HepG2 (cell line): ENCODE results near the gene SOCS7. TPM values are rescaled to one million over a fixed set of nuclear protein-coding genes. Genes with fewer than 3 reads are reported as not detected.

ENCODE experiments used
- ATAC-seq: fragments of 200-7000 bp; cut with Tn5 transposase; 3 replicates; pipeline ENCODE4 v1.9.1; 2020; ENCODE audit warnings: mild to moderate bottlenecking, moderate library complexity
- BruUV-seq: library from RNA; stranded (reverse); fragments of 400-500 nt; replicated peaks from 2 replicates; lab custom pipeline; 2021; lab: Mats Ljungman, UMichigan
- CTCF ChIA-PET: fragments of 300-600 bp; formaldehyde crosslinking; extraction: SDS; loops from one replicate; lab custom pipeline; 2021; ENCODE audit warnings: low total read pairs, inconsistent platforms, low intra/inter-chr PET ratio; lab: Yijun Ruan, JAX
- POLR2A ChIA-PET: fragments of 350-600 bp; sonication (Branson Sonifier 250); formaldehyde crosslinking; loops from one replicate; lab custom pipeline; 2020; ENCODE audit warnings: antibody characterized with exemption, inconsistent platforms; lab: Yijun Ruan, JAX
- DNase-seq: peaks from one replicate; pipeline ENCODE4 v3.0.0-alpha.2; 2015; ENCODE audit warnings: low spot score
- FAIRE-seq: peaks from 3 replicates; lab custom pipeline; 2011; peaks lifted over from hg19 to GRCh38; lab: Jason Lieb, UNC
- H2AFZ ChIP-seq: one replicate; pipeline ENCODE4 v1.6.1; 2011; ENCODE audit warnings: low read length, inconsistent platforms
- H3K27ac ChIP-seq: fragments of 300-600 bp; 3 replicates; pipeline ENCODE4 v1.8.0; 2011; ENCODE audit warnings: mixed run types, mild to moderate bottlenecking, mixed read lengths, low read length, inconsistent platforms; ENCODE audit not compliant: insufficient read depth; ENCODE audit errors: extremely low read length
- H3K27me3 ChIP-seq, 2 experiments: fragments of 200-600 bp in 1 of 2; 2 replicates in 1 of 2; 3 replicates in 1 of 2; pipeline versions ENCODE4 v1.6.0 to v1.8.0; 2011; ENCODE audit warnings: low read length in 2 of 2, mild to moderate bottlenecking in 2 of 2, moderate library complexity in 2 of 2, inconsistent platforms in 1 of 2; ENCODE audit not compliant: insufficient read depth in 2 of 2, control insufficient read depth in 1 of 2
- H3K36me3 ChIP-seq, 2 experiments: fragments of 200-600 bp in 1 of 2; replicated peaks in 1 of 2; 2 replicates in 1 of 2; 3 replicates in 1 of 2; pipeline versions ENCODE4 v1.5.1 to v1.8.0; 2011; ENCODE audit warnings: low read length in 2 of 2, inconsistent platforms in 1 of 2; ENCODE audit not compliant: insufficient read depth in 2 of 2, control insufficient read depth in 1 of 2
- H3K4me1 ChIP-seq: 2 replicates; pipeline ENCODE4 v1.5.1; 2012; ENCODE audit warnings: low read length, inconsistent platforms; ENCODE audit not compliant: insufficient read depth
- H3K4me2 ChIP-seq: 2 replicates; pipeline ENCODE4 v1.6.0; 2011; ENCODE audit warnings: low read depth, low read length, inconsistent platforms
- H3K4me3 ChIP-seq, 3 experiments: fragments of 200-600 bp in 1 of 3; sonication (generic), shearing (Covaris generic) in 1 of 3; replicated peaks in 1 of 3; 2 replicates each; pipeline ENCODE4 v1.5.1; 2011 to 2016; ENCODE audit warnings: low read length in 3 of 3, inconsistent platforms in 2 of 3, low read depth in 2 of 3, mild to moderate bottlenecking in 2 of 3, control low read depth in 1 of 3, mixed read lengths in 1 of 3; ENCODE audit not compliant: insufficient read depth in 1 of 3
- H3K79me2 ChIP-seq: one replicate; pipeline ENCODE4 v1.6.1; 2011; ENCODE audit warnings: low read length, inconsistent platforms; ENCODE audit not compliant: insufficient read depth
- H3K9ac ChIP-seq: 2 replicates; pipeline ENCODE4 v1.6.0; 2011; ENCODE audit warnings: mild to moderate bottlenecking, low read depth, low read length, inconsistent platforms; ENCODE audit not compliant: insufficient read depth
- H3K9me3 ChIP-seq: 2 replicates; pipeline ENCODE4 v1.5.1; 2012; ENCODE audit warnings: mild to moderate bottlenecking, low read length
- H4K20me1 ChIP-seq: 2 replicates; pipeline ENCODE4 v1.6.0; 2011; ENCODE audit warnings: inconsistent platforms, mild to moderate bottlenecking, low read length, moderate library complexity; ENCODE audit not compliant: insufficient read depth
- FIP1L1 ChIP-seq: fragments of 200-400 bp; formaldehyde crosslinking; IDR thresholded peaks from 2 replicates; pipeline ENCODE4 v1.6.1; 2018; ENCODE audit warnings: low read depth, mild to moderate bottlenecking, low read length, moderate library complexity, borderline replicate concordance; ENCODE audit not compliant: insufficient read depth
- WGBS: methylation state at CpG from one replicate; pipeline ENCODE4 v1.1.6; 2017; ENCODE audit warnings: low lambda C conversion rate; 5-methylcytosine and 5-hydroxymethylcytosine counted together
- in situ Hi-C: cut with HindIII; loops from 2 replicates; pipeline ENCODE4 v1.10.0; 2017; ENCODE audit warnings: low pct_unique_long_range_greater_than_20kb; ENCODE audit not compliant: extremely low pct_ligation_motif_present
- intact Hi-C: fragments of 100-400 bp; cut with micrococcal nuclease; formaldehyde crosslinking; loops from one replicate; pipeline ENCODE4 v1.10.0; 2022; ENCODE audit not compliant: unreplicated experiment
- polyA plus RNA-seq, 8 experiments: library from polyadenylated mRNA; depleted of rRNA in 3 of 8; stranded (reverse) in 7 of 8; unstranded in 1 of 8; fragments of >200 nt; fragmentation: Illumina TruSeq in 4 of 8; extraction: Trizol in 4 of 8; gene quantifications; 2 replicates each; pipeline versions ENCODE4 v1.2.1 to v1.2.3, GENCODE V29; 2011 to 2016; ENCODE audit warnings: low read depth in 4 of 8, missing spikeins in 1 of 8, mixed read lengths in 1 of 8; ENCODE audit not compliant: insufficient read depth in 1 of 8
- total RNA-seq, 5 experiments: library from RNA; depleted of rRNA; stranded (reverse); fragments of >200 nt; fragmentation: Illumina TruSeq; extraction: Trizol; gene quantifications; 2 replicates each; pipeline ENCODE4 v1.2.3, GENCODE V29; 2016; ENCODE audit warnings: low read depth in 1 of 5
- TF ChIP-seq, protein P1 (sequence below): sonication (generic); formaldehyde crosslinking; IDR thresholded peaks from 2 replicates; pipeline ENCODE4 v1.5.0; 2020; ENCODE audit warnings: mild to moderate bottlenecking, missing genetic modification reagents, borderline replicate concordance

SOCS7 gene
- total and polyA plus RNA-seq, 2 of the 13 experiments (the other 11 are each of a cell fraction or from before 2014, with no cell fraction given): 19.2 to 24.2 TPM

DNA sequence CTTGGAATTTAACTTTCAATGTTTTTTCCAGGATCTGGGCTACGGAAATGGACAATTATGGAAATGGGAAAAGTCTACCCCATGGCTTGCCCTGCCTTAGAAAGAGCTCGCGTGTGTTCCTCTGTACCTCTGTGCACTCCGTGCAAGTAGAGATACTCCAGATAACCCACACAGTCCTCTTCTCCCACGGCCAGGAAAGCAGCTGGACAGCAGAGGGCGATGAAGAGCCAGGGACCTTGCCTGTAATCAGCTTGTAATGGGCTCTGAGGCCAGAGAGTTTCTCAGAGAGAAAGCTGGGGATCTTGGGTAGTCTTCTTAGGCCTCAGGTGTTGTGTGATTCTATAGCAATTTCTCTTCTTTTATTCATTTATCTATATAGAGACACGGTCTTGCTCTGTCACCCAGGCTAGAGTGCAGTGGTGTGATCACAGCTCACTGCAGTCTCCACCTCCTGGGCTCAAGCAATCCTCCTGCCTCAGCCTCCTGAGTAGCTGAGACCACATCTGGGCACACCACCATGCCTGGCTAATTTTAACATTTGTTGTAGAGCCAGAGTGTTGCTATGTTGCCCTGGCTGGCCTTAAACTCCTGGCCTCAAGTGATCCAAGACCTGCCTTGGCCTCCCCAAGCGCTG lies 2.4 kb upstream of the SOCS7 start (continued):
- TF ChIP-seq, protein P1, sequence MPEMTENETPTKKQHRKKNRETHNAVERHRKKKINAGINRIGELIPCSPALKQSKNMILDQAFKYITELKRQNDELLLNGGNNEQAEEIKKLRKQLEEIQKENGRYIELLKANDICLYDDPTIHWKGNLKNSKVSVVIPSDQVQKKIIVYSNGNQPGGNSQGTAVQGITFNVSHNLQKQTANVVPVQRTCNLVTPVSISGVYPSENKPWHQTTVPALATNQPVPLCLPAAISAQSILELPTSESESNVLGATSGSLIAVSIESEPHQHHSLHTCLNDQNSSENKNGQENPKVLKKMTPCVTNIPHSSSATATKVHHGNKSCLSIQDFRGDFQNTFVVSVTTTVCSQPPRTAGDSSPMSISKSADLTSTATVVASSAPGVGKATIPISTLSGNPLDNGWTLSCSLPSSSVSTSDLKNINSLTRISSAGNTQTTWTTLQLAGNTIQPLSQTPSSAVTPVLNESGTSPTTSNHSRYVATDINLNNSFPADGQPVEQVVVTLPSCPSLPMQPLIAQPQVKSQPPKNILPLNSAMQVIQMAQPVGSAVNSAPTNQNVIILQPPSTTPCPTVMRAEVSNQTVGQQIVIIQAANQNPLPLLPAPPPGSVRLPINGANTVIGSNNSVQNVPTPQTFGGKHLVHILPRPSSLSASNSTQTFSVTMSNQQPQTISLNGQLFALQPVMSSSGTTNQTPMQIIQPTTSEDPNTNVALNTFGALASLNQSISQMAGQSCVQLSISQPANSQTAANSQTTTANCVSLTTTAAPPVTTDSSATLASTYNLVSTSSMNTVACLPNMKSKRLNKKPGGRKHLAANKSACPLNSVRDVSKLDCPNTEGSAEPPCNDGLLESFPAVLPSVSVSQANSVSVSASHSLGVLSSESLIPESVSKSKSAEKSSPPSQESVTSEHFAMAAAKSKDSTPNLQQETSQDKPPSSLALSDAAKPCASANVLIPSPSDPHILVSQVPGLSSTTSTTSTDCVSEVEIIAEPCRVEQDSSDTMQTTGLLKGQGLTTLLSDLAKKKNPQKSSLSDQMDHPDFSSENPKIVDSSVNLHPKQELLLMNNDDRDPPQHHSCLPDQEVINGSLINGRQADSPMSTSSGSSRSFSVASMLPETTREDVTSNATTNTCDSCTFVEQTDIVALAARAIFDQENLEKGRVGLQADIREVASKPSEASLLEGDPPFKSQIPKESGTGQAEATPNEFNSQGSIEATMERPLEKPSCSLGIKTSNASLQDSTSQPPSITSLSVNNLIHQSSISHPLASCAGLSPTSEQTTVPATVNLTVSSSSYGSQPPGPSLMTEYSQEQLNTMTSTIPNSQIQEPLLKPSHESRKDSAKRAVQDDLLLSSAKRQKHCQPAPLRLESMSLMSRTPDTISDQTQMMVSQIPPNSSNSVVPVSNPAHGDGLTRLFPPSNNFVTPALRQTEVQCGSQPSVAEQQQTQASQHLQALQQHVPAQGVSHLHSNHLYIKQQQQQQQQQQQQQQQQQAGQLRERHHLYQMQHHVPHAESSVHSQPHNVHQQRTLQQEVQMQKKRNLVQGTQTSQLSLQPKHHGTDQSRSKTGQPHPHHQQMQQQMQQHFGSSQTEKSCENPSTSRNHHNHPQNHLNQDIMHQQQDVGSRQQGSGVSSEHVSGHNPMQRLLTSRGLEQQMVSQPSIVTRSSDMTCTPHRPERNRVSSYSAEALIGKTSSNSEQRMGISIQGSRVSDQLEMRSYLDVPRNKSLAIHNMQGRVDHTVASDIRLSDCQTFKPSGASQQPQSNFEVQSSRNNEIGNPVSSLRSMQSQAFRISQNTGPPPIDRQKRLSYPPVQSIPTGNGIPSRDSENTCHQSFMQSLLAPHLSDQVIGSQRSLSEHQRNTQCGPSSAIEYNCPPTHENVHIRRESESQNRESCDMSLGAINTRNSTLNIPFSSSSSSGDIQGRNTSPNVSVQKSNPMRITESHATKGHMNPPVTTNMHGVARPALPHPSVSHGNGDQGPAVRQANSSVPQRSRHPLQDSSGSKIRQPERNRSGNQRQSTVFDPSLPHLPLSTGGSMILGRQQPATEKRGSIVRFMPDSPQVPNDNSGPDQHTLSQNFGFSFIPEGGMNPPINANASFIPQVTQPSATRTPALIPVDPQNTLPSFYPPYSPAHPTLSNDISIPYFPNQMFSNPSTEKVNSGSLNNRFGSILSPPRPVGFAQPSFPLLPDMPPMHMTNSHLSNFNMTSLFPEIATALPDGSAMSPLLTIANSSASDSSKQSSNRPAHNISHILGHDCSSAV (CRISPR knock-in tag): no peak

- intact Hi-C loops (no loop called here), in situ Hi-C loops (no loop called here)
- no peak overlapping the region for H3K9ac ChIP-seq
- BruUV-seq: no TSS peak
- peaks cover 12% of the 10 kb centered on the region; the same call in 1 of the 2 replicates for H4K20me1 ChIP-seq
- no peaks in the 10 kb centered on the region; a peak in 1 of 5 replicates for H3K27me3 ChIP-seq
- H3K4me3 ChIP-seq: no peak overlapping the region
- ATAC-seq (no peak), FAIRE-seq (no peak), DNase-seq (no peak)
- TF ChIP-seq FIP1L1: no peak
- WGBS: 100% methylated on average over 2 of the region's 2 CpGs
- no peaks in the 10 kb centered on the region for H3K36me3 ChIP-seq
- no peak overlapping the region for H3K4me2 ChIP-seq
- H3K27ac ChIP-seq: no peak overlapping the region
- H3K9me3 ChIP-seq: no peaks in the 10 kb centered on the region
- CTCF ChIA-PET: interaction anchor here (1.0 to 4.0 kb wide), 2 partner anchors 16 to 65 kb away, joined by 3 to 51 read pairs; no protein-coding TSS in a partner anchor
- peaks cover 27% of the 10 kb centered on the region for H3K79me2 ChIP-seq
- no peak overlapping the region for H2AFZ ChIP-seq
- H3K4me1 ChIP-seq: peaks cover 55% of the 10 kb centered on the region
- POLR2A ChIA-PET: interaction anchor here (1.1 to 6.8 kb wide), 4 partner anchors 9 to 65 kb away, joined by 3 to 158 read pairs (median 8); no protein-coding TSS in a partner anchor
These were observed 1.6 kb upstream of the SOCS7 start for GRCh38 chr17:38350035-38350434.
